ENCODE results near the gene FOXN4. TPM values are rescaled to one million over a fixed set of nuclear protein-coding genes. Genes with fewer than 3 reads are reported as not detected.

FOXN4 gene
- polyA plus RNA-seq, 1 donor (not counting 4 experiments of a cell fraction or from before 2014, with no cell fraction given), result not detected

- Histone ChIP-seq H3K27ac (ENCODE audit: control insufficient read depth, insufficient read depth, low read length) (no peak overlapping the region), H3K27me3 (ENCODE audit: control insufficient read depth, extremely low read depth, insufficient read depth, low read length) (no peaks in the 10 kb centered on the region), H3K9ac (ENCODE audit: control insufficient read depth, extremely low read depth, insufficient read depth, low read length) (no peak overlapping the region), H3K4me3 (ENCODE audit: control insufficient read depth in 2 of 3, extremely low read depth in 1 of 3, insufficient read depth in 2 of 3, low read depth in 1 of 3, low read length in 3 of 3) (no peak overlapping the region), H4K20me1 (ENCODE audit: control insufficient read depth, extremely low read depth, insufficient read depth, low read length) (no peaks in the 10 kb centered on the region), H2AFZ (ENCODE audit: control insufficient read depth, low read length) (no peak overlapping the region), H3K79me2 (ENCODE audit: control insufficient read depth, insufficient read depth, low read length) (no peaks in the 10 kb centered on the region), H3K9me1 (ENCODE audit: control insufficient read depth, extremely low read depth, insufficient read depth, low read length) (no peaks in the 10 kb centered on the region), H3K4me2 (ENCODE audit: control insufficient read depth, extremely low read depth, insufficient read depth, low read depth, low read length) (no peak overlapping the region), H3K9me3 (ENCODE audit: control insufficient read depth, low read depth, low read length) (no peaks in the 10 kb centered on the region), H3K4me1 (ENCODE audit: control insufficient read depth, extremely low read depth, insufficient read depth, low read length) (no peaks in the 10 kb centered on the region), H3K36me3 (ENCODE audit: control insufficient read depth in 2 of 2, extremely low read depth in 1 of 2, insufficient read depth in 2 of 2, low read length in 2 of 2) (no peaks in the 10 kb centered on the region)
- DNase-seq (ENCODE audit: low read depth, low spot score) (no peak), FAIRE-seq (no peak)
- TF ChIP-seq EZH2 (IDR thresholded peaks at IDR 0.05; ENCODE audit: low read length) (no peak), CTCF (optimal IDR thresholded peaks at IDR 0.05 in 1 of 3, IDR thresholded peaks at IDR 0.05 in 1 of 3, conservative IDR thresholded peaks at IDR 0.05 in 1 of 3; ENCODE audit: extremely low read depth in 1 of 3, insufficient read depth in 2 of 3, low read length in 3 of 3) (no peak)
- dilution Hi-C loops (cut with MboI; ENCODE audit: extremely low pct_ligation_motif_present, low sequenced_read_pairs), result no loop called here
These were observed 41.7 kb downstream of the FOXN4 start for GRCh38 chr12:109267361-109267760.

GRCh38 chr12:109266106-109266879 lies 42.8 kb downstream of the FOXN4 start:
- Histone ChIP-seq H3K27me3 (ENCODE audit: control insufficient read depth, extremely low read depth, insufficient read depth, low read length) (no peaks in the 10 kb centered on the region), H3K79me2 (ENCODE audit: control insufficient read depth, insufficient read depth, low read length) (no peaks in the 10 kb centered on the region), H4K20me1 (ENCODE audit: control insufficient read depth, extremely low read depth, insufficient read depth, low read length) (no peaks in the 10 kb centered on the region), H3K9me3 (ENCODE audit: control insufficient read depth, low read depth, low read length) (no peaks in the 10 kb centered on the region), H3K4me3 (ENCODE audit: control insufficient read depth in 2 of 3, extremely low read depth in 1 of 3, insufficient read depth in 2 of 3, low read depth in 1 of 3, low read length in 3 of 3) (no peak overlapping the region), H2AFZ (ENCODE audit: control insufficient read depth, low read length) (no peak overlapping the region), H3K27ac (ENCODE audit: control insufficient read depth, insufficient read depth, low read length) (no peak overlapping the region), H3K9me1 (ENCODE audit: control insufficient read depth, extremely low read depth, insufficient read depth, low read length) (no peaks in the 10 kb centered on the region), H3K4me1 (ENCODE audit: control insufficient read depth, extremely low read depth, insufficient read depth, low read length) (no peaks in the 10 kb centered on the region), H3K4me2 (ENCODE audit: control insufficient read depth, extremely low read depth, insufficient read depth, low read depth, low read length) (no peak overlapping the region), H3K36me3 (ENCODE audit: control insufficient read depth in 2 of 2, extremely low read depth in 1 of 2, insufficient read depth in 2 of 2, low read length in 2 of 2) (no peaks in the 10 kb centered on the region), H3K9ac (ENCODE audit: control insufficient read depth, extremely low read depth, insufficient read depth, low read length) (no peak overlapping the region)
- no peak for DNase-seq (ENCODE audit: low read depth, low spot score)
- no peak for FAIRE-seq
- TF ChIP-seq CTCF (optimal IDR thresholded peaks at IDR 0.05 in 1 of 3, IDR thresholded peaks at IDR 0.05 in 1 of 3, conservative IDR thresholded peaks at IDR 0.05 in 1 of 3; ENCODE audit: extremely low read depth in 1 of 3, insufficient read depth in 2 of 3, low read length in 3 of 3) (no peak), EZH2 (IDR thresholded peaks at IDR 0.05; ENCODE audit: low read length) (no peak)
- dilution Hi-C loops (cut with MboI; ENCODE audit: extremely low pct_ligation_motif_present, low sequenced_read_pairs), result no loop called here

All from keratinocyte (primary cell).